Lower leg skin (tissue), 3 donors: ENCODE measurements around the gene BNIP3.

Experiments used
- CTCF ChIP-seq, 3 donors: fragments of 450-650 bp; IDR thresholded peaks; one replicate each; pipeline ENCODE4 v1.5.1; 2016; ENCODE audit warnings: antibody characterized with exemption in 3 of 3, mild to moderate bottlenecking in 3 of 3, moderate library complexity in 2 of 3
- POLR2A ChIP-seq, 2 donors: fragments of 450-650 bp; IDR thresholded peaks; one replicate each; pipeline ENCODE4 v1.6.1; 2016 to 2017; ENCODE audit warnings: antibody characterized with exemption in 2 of 2, mild to moderate bottlenecking in 1 of 2, moderate library complexity in 1 of 2

- TF ChIP-seq CTCF (IDR thresholded peaks at IDR 0.05) (no peak), POLR2A (IDR thresholded peaks at IDR 0.05) (no peak)
Observed at GRCh38 chr10:131934769-131935168, 47.0 kb downstream of the BNIP3 start.
